Ishikawa (cell line): ENCODE results near the gene ADCY2.

ENCODE experiments used
- CEBPB ChIP-seq: IDR thresholded peaks from 2 replicates; pipeline ENCODE4 v1.6.1; 2012
- CREB1 ChIP-seq: IDR thresholded peaks from 2 replicates; pipeline ENCODE4 v1.6.1; 2012; ENCODE audit warnings: low read depth
- EGR1 ChIP-seq: IDR thresholded peaks from 2 replicates; pipeline ENCODE4 v1.6.1; 2012
- EP300 ChIP-seq: IDR thresholded peaks from 2 replicates; pipeline ENCODE4 v1.6.1; 2012; ENCODE audit warnings: borderline replicate concordance
- FOXM1 ChIP-seq: IDR thresholded peaks from 2 replicates; pipeline ENCODE4 v1.6.1; 2012; ENCODE audit warnings: low read depth, borderline replicate concordance
- NFIC ChIP-seq: IDR thresholded peaks from 2 replicates; pipeline ENCODE4 v1.6.1; 2012
- RAD21 ChIP-seq: IDR thresholded peaks from 2 replicates; pipeline ENCODE4 v1.6.1; 2012; ENCODE audit warnings: low read depth
- TAF1 ChIP-seq: IDR thresholded peaks from 2 replicates; pipeline ENCODE4 v1.6.1; 2012; ENCODE audit warnings: low read depth, mild to moderate bottlenecking
- TCF12 ChIP-seq: IDR thresholded peaks from 2 replicates; pipeline ENCODE4 v1.6.1; 2012; ENCODE audit warnings: low read depth
- TEAD4 ChIP-seq: IDR thresholded peaks from 2 replicates; pipeline ENCODE4 v1.6.1; 2012
- YY1 ChIP-seq: IDR thresholded peaks from 2 replicates; pipeline ENCODE4 v1.6.1; 2012; ENCODE audit warnings: low read depth
- ZBTB7A ChIP-seq: IDR thresholded peaks from 2 replicates; pipeline ENCODE4 v1.6.1; 2012; ENCODE audit warnings: low read depth
- TF ChIP-seq, protein P1 (sequence below): IDR thresholded peaks from 2 replicates; pipeline ENCODE4 v1.6.1; 2012
- TF ChIP-seq, protein P2 (sequence below): IDR thresholded peaks from 2 replicates; pipeline ENCODE4 v1.6.1; 2012; ENCODE audit warnings: low read depth, mild to moderate bottlenecking
- TF ChIP-seq, protein P3 (sequence below): IDR thresholded peaks from 2 replicates; pipeline ENCODE4 v1.6.1; 2012

ADCY2 gene

DNA sequence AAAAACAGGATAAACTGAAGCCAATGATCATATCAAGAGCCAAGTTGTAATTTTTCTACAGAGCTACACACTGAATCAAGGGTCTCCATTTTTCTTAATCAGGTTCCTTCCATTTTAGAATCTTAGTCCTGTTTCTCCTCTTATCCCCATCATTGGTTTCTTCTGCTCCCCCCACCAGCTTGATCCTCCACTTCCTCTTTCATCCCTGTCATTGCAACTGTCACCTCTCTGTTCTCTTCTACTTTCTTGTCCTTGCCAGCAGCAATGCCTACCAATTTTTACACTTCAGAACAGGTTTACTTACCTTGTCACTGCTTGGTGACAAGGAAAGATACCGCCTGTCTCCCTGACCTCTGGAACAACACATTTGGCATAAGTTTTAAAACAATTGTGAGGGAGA is 357.7 kb downstream of the ADCY2 start:
- TF ChIP-seq RAD21: no peak

DNA sequence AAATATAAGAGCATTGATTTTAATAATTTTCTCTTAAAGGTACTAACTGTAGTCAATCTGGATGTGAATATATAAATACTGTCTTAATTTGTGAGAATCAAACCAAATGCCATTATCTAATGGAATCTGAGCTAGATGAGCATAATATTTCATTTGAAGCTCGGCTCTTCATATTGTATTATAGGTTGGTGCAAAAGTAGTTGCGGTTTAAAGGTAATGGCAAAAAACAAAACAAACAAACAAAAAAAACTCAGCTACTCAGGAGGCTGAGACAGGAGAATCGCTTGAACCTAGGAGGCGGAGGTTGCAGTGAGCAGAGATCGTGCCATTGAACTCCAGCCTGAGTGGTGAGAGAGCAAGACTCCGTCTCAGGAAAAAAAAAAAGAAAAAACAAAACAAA is 358.6 kb downstream of the ADCY2 start:
- TF ChIP-seq, protein P1, sequence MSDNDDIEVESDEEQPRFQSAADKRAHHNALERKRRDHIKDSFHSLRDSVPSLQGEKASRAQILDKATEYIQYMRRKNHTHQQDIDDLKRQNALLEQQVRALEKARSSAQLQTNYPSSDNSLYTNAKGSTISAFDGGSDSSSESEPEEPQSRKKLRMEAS: no peak
- TF ChIP-seq ZBTB7A (no peak), TEAD4 (no peak), NFIC (no peak), EP300 (no peak), FOXM1 (no peak), YY1 (no peak), TAF1 (no peak), CREB1 (no peak), RAD21 (no peak)
- TF ChIP-seq, protein P2, sequence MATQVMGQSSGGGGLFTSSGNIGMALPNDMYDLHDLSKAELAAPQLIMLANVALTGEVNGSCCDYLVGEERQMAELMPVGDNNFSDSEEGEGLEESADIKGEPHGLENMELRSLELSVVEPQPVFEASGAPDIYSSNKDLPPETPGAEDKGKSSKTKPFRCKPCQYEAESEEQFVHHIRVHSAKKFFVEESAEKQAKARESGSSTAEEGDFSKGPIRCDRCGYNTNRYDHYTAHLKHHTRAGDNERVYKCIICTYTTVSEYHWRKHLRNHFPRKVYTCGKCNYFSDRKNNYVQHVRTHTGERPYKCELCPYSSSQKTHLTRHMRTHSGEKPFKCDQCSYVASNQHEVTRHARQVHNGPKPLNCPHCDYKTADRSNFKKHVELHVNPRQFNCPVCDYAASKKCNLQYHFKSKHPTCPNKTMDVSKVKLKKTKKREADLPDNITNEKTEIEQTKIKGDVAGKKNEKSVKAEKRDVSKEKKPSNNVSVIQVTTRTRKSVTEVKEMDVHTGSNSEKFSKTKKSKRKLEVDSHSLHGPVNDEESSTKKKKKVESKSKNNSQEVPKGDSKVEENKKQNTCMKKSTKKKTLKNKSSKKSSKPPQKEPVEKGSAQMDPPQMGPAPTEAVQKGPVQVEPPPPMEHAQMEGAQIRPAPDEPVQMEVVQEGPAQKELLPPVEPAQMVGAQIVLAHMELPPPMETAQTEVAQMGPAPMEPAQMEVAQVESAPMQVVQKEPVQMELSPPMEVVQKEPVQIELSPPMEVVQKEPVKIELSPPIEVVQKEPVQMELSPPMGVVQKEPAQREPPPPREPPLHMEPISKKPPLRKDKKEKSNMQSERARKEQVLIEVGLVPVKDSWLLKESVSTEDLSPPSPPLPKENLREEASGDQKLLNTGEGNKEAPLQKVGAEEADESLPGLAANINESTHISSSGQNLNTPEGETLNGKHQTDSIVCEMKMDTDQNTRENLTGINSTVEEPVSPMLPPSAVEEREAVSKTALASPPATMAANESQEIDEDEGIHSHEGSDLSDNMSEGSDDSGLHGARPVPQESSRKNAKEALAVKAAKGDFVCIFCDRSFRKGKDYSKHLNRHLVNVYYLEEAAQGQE: no peak

DNA sequence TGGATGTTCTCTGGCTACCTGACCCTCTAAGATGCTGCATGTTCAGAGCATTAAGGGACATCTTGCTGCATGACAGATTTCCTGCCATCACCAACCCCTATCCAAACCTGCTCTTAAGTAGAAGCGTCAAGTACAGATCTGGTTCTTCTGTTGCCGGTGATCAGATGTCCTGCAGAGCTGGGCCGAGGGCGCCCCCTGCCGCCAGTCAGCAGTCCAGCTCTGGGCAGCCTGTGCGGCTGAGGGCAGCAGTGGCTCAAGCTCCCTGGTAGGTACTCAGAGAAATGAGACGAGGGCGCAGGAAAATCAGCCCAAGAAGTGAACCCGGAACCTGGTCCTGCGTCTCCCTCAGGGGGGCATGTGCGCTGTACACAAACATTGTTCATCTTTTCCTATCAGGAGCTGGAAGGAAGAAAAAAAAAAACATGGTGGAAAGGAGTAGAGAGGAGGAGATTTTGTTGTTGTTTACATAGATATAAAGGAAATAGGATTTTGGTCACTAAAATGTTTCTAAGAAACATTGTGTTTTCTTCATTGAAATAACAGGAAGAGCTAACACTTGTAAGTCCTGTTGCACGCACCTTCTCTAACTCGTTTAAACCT is 359.2 kb downstream of the ADCY2 start:
- TF ChIP-seq RAD21: peak; percentile 67
- TF ChIP-seq, protein P3, sequence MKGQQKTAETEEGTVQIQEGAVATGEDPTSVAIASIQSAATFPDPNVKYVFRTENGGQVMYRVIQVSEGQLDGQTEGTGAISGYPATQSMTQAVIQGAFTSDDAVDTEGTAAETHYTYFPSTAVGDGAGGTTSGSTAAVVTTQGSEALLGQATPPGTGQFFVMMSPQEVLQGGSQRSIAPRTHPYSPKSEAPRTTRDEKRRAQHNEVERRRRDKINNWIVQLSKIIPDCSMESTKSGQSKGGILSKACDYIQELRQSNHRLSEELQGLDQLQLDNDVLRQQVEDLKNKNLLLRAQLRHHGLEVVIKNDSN: no peak
- TF ChIP-seq, protein P1: peak; percentile 28; the same call in 1 of the 2 replicates

DNA sequence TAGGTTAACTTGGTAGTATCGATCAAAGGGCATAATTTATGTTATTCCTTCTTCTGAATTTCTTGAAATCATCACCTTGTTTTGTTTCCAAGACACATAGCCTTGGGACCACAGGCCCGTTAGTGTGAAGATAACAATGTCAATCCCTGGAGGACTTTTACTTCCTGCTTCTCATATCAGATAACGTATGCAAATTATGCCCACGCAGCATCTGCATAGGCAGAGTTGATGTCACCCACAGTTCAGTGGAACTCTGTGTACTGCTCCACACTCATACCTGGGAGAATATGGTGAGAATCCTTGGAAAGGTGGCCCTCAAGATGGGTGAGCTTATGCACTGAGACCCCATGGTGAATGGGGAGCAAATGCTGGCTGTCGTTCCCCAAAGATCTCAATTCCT is 360.0 kb downstream of the ADCY2 start:
- no peak for TF ChIP-seq YY1
- TF ChIP-seq ZBTB7A: no peak
- no peak for TF ChIP-seq TAF1
- no peak for TF ChIP-seq TCF12
- TF ChIP-seq RAD21: no peak
- no peak for TF ChIP-seq EGR1
- TF ChIP-seq NFIC: no peak
- TF ChIP-seq CEBPB: no peak
- no peak for TF ChIP-seq TEAD4
- no peak for TF ChIP-seq EP300
- TF ChIP-seq FOXM1: no peak
- TF ChIP-seq, protein P1: no peak
- TF ChIP-seq, protein P3: no peak
- TF ChIP-seq, protein P2: no peak
- no peak for TF ChIP-seq CREB1

DNA sequence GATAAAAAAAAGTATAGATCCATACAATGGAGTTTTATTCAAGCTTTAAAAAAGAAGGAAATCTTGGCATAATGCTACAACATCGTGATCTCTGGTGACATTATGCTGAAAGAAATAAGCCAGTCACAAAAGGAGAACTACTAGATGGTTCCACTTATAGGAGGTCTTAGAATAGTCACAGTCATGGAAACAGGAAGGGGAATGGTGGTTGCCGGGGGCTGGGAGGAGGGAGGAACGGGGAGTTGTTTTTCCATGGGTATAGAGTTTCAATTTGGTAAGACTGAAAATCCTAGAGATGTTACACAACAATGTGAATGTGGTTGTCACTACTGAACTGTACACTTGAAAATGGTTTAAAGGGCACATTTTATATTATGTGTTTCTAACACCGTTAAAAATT is 360.5 kb downstream of the ADCY2 start:
- TF ChIP-seq EP300 (no peak), YY1 (no peak), EGR1 (no peak), TEAD4 (no peak), CREB1 (no peak), NFIC (no peak), RAD21 (no peak), FOXM1 (no peak), TCF12 (no peak)

DNA sequence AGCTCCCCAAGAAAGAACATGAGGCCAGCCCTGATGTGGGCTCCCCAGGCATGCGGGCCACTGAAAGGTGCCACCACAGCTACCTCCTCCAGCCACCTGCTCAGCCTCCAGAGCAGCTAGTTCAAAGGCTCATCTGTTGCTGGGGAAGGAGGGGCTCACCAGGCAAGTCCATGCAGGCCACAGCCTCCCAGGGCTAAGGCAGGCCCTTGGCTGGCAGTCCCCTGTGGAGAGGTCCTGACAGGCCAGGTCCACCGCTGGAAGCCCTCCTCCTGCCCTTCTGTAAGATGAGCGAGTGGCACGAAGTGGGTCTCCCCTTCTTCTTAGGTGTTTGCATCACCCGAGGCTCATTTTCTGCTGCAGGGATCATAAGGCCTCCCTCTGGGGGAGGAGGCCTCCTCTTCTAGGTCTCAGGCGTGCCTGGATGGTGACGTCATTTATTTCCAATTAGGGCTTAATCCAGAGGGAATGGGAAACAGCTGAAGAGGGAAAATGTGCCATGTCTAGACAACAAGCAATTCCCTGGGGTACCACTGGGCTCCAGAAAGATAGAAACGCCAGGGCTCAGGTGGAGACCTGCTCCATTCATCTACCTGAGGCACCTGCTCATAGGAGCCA is 363.4 kb downstream of the ADCY2 start:
- no peak for TF ChIP-seq TCF12
- no peak for TF ChIP-seq RAD21
- TF ChIP-seq CEBPB: no peak
- no peak for TF ChIP-seq YY1
- TF ChIP-seq NFIC: no peak
- TF ChIP-seq TEAD4: no peak
- TF ChIP-seq, protein P3: no peak
- TF ChIP-seq TAF1: no peak
- TF ChIP-seq CREB1: no peak
- TF ChIP-seq, protein P1: no peak
- TF ChIP-seq, protein P2: no peak
- no peak for TF ChIP-seq ZBTB7A
- no peak for TF ChIP-seq EP300
- TF ChIP-seq EGR1: no peak
- TF ChIP-seq FOXM1: no peak
